GM18505 (cell line): Measurements from ENCODE around the gene MYL10.

Experiments
- ATAC-seq: cut with Tn5 transposase; IDR thresholded peaks from one replicate; pipeline ENCODE4 v1.9.1; 2021; ENCODE audit not compliant: unreplicated experiment
- POLR2A ChIP-seq: IDR thresholded peaks from 4 replicates; pipeline ENCODE4 v1.6.1; 2011; ENCODE audit warnings: borderline replicate concordance; ENCODE audit not compliant: insufficient read depth, insufficient read length; ENCODE audit errors: extremely low read depth

Gene MYL10

GRCh38 chr7:101635484-101635883 is 6.4 kb upstream of the MYL10 start:
- ATAC-seq: no peak
- TF ChIP-seq POLR2A: no peak

DNA sequence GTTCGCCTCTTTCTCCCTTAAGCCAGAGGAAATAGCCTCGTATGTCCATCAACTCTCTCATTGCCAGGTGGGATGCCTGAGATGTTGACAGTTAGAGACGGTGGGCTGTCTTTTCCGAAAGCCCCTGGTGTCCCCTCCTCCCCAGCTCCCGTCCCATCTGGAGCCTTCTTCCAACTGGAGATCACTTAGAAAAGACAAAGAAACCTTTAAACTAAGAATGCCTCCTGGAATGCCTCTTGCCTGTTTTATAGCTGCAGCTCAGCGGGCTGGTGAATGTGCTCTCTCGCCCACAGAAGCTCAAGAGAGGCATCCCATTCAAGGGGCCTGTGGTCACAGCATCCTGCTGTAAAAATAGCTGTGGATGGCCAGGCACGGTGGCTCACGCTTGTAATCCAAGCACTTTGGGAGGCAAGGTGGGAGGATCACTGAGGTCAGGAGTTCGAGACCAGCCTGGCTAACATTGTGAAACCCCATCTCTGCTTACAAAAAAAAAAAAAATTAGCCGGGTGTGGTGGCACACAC is 5.2 kb upstream of the MYL10 start:
- no peak for ATAC-seq
- no peak for TF ChIP-seq POLR2A

DNA sequence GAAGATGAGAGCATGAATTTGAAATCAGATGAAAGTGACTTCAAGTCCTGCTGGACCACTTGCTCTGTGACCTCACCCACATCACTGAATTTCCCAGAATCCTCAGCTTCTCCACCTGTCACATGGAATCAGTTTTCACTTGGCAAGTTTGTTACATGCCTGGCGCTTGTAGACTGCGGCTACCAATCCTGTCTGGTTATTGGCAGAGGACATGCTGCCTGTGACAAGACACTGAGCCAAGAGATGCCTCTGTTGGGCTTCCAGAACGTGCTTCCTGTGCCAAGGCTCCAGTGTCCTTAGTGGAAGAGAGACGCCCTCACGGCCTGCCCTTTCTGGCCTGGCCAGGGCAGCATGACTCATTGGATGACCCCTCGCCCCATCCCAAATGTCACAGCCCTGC is 4.4 kb upstream of the MYL10 start:
- ATAC-seq: no peak
- no peak for TF ChIP-seq POLR2A

GRCh38 chr7:101632641-101633040 is 3.5 kb upstream of the MYL10 start:
- ATAC-seq: no peak
- no peak for TF ChIP-seq POLR2A

DNA sequence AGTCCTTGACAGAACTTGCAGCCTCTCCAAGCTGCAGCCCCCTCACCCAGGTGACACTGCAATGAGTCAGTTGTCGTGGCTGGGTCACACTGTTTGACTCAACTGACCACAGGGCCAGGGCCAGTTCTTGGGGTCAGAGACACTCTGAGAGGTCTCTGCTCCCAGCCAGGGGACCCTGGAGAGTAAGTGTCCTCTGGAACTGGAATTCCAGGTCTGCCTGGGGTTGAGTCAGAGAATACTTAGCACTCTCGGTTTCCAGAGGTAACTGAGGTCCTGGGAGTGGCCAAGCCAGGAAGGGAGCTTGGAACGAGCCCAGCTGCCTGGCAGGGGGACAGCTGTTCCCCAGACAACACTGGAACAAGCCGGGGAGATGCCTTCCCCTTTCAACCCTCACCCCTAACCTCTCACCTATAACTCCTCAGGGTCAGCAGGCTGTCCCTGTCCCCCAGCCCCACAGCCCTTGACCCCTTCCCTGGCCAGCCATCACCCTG is 2.2 kb upstream of the MYL10 start:
- TF ChIP-seq POLR2A: no peak
- ATAC-seq: no peak

GRCh38 chr7:101630591-101630990 is 1.5 kb upstream of the MYL10 start:
- no peak for ATAC-seq
- no peak for TF ChIP-seq POLR2A

GRCh38 chr7:101628522-101628921 is 574 bp downstream of the MYL10 start:
- ATAC-seq: no peak
- no peak for TF ChIP-seq POLR2A

GRCh38 chr7:101626758-101627157 is 2.3 kb downstream of the MYL10 start:
- no peak for ATAC-seq
- TF ChIP-seq POLR2A: no peak

DNA sequence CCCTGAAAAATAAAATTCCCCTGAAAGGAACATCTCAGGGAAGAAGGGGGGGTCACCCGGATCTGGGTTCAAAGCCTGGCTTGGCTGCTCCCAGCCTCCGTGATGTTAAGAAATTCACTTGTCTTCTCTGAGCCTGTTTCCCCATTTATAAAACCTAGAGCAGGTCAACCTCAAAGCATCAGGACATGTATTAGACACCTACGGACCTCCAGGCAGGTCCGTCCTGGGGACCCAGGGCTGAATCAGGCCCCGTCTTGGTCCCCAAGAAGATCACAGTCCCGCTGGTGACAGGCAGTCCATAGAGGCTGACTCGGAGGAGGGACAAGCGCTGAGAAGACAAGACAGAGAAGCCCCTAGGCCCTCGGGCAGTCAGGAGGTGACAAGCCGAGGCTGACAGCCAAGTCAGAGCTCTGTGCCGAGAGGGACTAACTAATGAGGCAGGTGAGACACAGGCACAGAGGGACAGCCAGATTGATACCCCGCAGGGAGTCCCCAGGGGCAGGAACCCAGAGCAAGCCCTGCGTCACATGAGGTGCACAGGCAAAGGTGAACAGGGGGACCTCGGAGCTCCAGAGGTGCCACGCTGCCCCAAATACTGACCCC is 2.9 kb downstream of the MYL10 start:
- TF ChIP-seq POLR2A: no peak
- ATAC-seq: no peak

DNA sequence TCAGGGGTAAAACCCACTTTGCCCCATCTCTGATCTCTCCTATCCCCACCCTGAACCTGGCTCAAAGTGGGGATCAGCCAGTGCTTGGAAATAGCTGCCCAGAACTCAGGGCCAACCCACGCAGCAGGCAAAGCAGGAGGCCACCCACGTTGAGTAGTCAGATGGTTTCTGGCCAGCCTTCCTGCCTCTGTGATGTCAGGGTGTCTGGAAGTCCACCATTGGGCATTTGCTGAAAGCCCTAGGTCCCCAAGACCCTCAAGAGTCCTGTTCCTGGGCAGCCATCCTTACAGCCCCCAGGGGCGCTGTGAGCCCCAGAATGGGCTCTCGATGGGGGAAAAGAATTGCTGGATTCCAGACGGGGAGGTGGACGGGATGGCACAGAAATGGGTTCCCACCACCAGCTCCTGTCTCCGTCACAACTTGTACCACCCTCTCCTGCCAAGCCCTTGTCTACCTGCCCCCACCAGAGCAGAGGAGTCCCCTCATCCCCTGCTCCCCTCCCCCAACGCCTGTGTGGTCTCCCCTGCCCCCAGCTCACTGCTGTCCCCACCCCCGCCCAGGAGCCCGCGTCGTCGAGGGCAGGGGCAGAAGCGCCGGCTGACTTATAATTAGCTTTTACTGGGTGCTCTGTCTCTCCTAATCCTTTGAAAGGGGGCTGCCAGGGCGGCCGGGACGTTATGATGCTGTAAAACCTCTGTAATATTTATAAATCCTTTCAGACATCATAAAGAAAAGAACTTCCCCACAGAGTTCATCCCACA is 3.9 kb downstream of the MYL10 start:
- ATAC-seq: no peak
- no peak for TF ChIP-seq POLR2A

DNA sequence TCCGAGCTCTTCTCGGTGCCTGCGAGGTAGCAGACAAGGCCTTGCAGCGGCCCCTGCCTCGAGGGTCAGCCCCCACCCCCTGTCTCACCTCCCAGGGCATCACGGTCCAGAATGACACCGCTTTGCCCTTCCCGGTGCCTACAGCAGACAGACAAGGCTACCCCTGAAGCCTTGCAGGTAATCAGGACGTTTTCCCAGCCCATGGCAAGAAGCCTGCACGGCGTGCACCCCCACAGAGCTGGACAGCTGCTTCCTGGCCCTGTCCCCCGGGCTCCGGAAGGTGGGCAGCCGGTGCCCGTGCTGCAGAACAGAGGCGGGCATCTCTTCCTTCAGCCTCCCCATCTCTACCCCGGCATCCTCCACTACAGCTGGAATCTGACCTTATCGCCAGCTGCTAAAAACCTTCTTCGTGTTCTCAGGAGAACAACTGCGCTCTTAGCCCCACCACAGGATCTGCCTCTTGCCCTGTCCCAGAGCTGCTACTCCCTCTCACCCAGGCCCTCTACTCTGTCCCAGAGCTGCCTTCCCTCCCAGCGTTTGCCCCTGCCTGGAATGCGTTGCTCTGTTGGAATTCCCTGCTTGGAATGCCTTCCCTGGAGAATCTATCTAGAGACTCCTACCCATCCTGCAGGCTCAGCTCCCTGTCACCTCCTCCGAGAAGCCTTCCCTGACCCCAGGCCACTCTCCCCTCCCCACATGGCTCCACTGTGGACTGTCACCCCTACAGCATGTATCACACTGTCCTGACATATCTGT is 4.7 kb downstream of the MYL10 start:
- no peak for TF ChIP-seq POLR2A
- no peak for ATAC-seq

DNA sequence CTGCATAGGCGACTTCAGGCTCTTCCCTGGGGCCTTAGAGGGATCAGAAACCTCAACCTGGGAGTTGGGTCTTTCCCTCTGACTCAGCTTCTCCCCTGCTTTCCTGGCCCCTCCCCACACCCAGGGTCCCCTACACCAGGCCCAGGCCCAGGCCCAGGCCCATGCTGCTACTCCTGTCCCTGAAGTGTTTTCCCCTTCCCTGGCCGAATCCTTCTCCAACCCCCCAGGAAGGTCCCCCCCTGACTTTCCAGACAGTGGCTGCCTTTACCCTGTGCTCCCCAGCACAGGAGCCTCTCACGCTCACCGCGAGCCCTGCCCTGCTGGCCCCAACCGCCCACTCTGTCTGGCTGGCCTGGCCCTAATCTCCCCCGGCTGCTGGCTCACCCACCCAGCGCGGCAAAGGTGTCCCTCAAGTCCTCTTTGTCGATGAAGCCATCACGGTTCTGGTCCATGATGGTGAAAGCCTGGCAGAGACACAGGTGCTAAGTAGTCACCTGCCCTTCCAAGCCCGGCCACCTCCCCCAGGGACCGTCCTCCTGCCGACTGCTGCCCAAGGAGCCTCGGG is 6.4 kb downstream of the MYL10 start:
- ATAC-seq: no peak
- no peak for TF ChIP-seq POLR2A

DNA sequence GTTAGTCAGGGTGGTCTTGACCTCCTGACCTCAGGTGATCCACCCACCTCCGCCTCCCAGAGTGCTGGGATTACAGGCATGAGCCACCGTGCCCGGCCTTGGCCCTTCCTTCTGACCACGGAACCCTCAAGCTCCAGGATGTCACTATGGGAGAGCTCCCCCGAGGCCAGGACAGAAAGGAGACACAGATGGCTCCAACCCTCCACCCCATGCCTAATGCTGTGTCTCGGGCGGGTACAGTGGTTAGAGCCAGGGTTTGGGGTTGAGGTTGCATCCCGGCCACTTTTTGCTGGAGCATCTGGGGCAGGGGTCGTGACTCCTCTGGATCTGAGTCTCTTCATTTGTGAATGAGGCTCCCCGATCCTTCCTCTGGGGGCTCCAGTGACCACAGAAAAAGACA is 8.1 kb downstream of the MYL10 start:
- no peak for ATAC-seq

GRCh38 chr7:101620395-101620794 is 8.7 kb downstream of the MYL10 start:
- no peak for TF ChIP-seq POLR2A
- ATAC-seq: no peak

More for the DNA sequence above, 8.1 kb downstream of the MYL10 start:
- TF ChIP-seq POLR2A: no peak

- TF ChIP-seq POLR2A: no peak
Measured at GRCh38 chr7:101618916-101619315, 10.2 kb downstream of the MYL10 start.

More at GRCh38 chr7:101618916-101619315, 10.2 kb downstream of the MYL10 start:
- ATAC-seq: no peak
